Measurements from ENCODE around the gene DRICH1.
"Not testable (repeated sequence)": the region's sequence is repeated elsewhere in the genome, so short reads cannot be mapped to it uniquely, and the experiment has no call there.

Gene DRICH1

GRCh38 chr22:23649071-23649501 is 17.0 kb upstream of the DRICH1 start:
- DNase-seq (ENCODE audit: low spot score), result no peak

GRCh38 chr22:23646526-23646925 is 14.4 kb upstream of the DRICH1 start:
- not testable (repeated sequence) for DNase-seq (ENCODE audit: low spot score)

- not testable (repeated sequence) for DNase-seq (ENCODE audit: low spot score)
These were observed 8.1 kb upstream of the DRICH1 start for GRCh38 chr22:23640206-23640605.

GRCh38 chr22:23639661-23640060 is 7.5 kb upstream of the DRICH1 start:
- no peak for DNase-seq (ENCODE audit: low spot score)

- no peak for DNase-seq (ENCODE audit: low spot score)
These were observed 6.5 kb upstream of the DRICH1 start for GRCh38 chr22:23638611-23639010.

GRCh38 chr22:23635291-23635690 is 3.2 kb upstream of the DRICH1 start:
- not testable (repeated sequence) for DNase-seq (ENCODE audit: low spot score)

GRCh38 chr22:23628056-23628743 is 3.9 kb downstream of the DRICH1 start:
- not testable (repeated sequence) for DNase-seq (ENCODE audit: low spot score)

- DNase-seq (ENCODE audit: low spot score), result not testable (repeated sequence)
These were observed 4.6 kb downstream of the DRICH1 start for GRCh38 chr22:23627401-23628055.

- no peak for DNase-seq (ENCODE audit: low spot score)
These were observed 5.7 kb downstream of the DRICH1 start for GRCh38 chr22:23626286-23626975.

GRCh38 chr22:23622634-23623033 is 9.5 kb downstream of the DRICH1 start:
- no peak for DNase-seq (ENCODE audit: low spot score)

- not testable (repeated sequence) for DNase-seq (ENCODE audit: low spot score)
These were observed 10.2 kb downstream of the DRICH1 start for GRCh38 chr22:23621916-23622315.

- DNase-seq (ENCODE audit: low spot score), result no peak
These were observed 10.9 kb downstream of the DRICH1 start for GRCh38 chr22:23621082-23621780.

GRCh38 chr22:23613193-23613972 is 18.7 kb downstream of the DRICH1 start:
- DNase-seq (ENCODE audit: low spot score), result no peak

GRCh38 chr22:23609983-23610781 is 21.9 kb downstream of the DRICH1 start:
- DNase-seq (ENCODE audit: low spot score), result no peak

- peak; percentile 79 for DNase-seq (ENCODE audit: low spot score)
These were observed 23.5 kb downstream of the DRICH1 start for GRCh38 chr22:23608583-23608982.

- no peak for DNase-seq (ENCODE audit: low spot score)
These were observed 25.7 kb downstream of the DRICH1 start for GRCh38 chr22:23606204-23607131.

- no peak for DNase-seq (ENCODE audit: low spot score)
These were observed 27.0 kb downstream of the DRICH1 start for GRCh38 chr22:23604939-23605712.

GRCh38 chr22:23603266-23603665 is 28.9 kb downstream of the DRICH1 start:
- DNase-seq (ENCODE audit: low spot score), result no peak

Measured in ecto neural progenitor cell (in vitro differentiated cells).